NCI-H526 (cell line): ENCODE measurements around the gene PCDHGB2.
"Not testable (repeated sequence)": the region's sequence is repeated elsewhere in the genome, so short reads cannot be mapped to it uniquely, and the experiment has no call there.

Experiments
- DNase-seq, 2 experiments: peaks; one replicate each; lab custom pipeline; 2025; lab: John Stamatoyannopoulos, UW

Gene PCDHGB2

DNA sequence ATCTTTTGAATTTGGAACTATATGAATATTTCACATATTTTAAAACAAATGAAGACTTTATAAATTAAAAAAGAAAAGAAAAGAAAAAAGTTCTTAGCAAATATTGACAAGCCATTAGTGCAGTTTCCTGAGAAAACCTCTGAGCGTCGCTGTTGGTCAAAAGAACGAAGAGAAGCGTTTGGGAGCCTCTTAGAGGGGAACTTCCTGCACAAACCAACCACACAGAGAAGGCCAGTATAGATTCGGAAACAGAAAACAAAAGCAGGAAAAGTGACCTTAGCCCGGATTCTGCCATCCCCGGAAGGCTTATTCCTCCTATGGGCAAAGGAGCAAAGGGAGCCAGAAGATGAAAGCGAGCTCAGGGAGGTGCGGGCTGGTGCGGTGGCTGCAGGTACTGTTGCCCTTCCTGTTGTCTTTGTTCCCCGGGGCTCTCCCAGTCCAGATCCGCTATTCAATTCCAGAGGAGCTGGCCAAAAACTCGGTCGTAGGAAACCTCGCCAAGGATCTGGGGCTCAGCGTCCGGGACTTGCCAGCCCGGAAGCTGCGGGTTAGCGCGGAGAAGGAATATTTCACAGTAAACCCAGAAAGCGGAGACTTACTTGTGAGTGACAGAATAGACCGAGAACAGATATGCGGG, at the start of gene PCDHGB2:
Gene PCDHGB2, plus strand, starts transcription at position 205 of the 637 bp plus-strand sequence. Its CDS starts 142 bp downstream, at position 347.
- DNase-seq = peak; percentile 2 to 49

DNA sequence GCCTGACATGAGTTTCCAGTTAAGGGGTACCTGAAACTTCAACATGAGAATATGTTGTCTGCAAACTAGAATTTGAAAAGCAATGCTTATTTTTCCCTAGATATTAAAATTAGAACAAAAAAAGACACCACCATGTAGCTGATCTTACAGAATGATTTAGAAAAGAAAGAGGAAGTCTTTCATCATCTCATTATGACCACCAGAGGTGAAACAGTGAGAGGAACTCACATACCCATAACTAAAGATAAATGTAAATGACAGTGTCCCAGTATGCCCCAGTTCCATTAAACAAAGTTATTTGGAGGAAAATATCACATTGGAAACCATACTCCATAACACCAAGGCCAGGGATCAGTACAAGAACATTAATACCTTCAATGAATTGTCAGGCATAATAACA, 46.1 kb upstream of the PCDHGB2 start:
- DNase-seq = no peak

DNA sequence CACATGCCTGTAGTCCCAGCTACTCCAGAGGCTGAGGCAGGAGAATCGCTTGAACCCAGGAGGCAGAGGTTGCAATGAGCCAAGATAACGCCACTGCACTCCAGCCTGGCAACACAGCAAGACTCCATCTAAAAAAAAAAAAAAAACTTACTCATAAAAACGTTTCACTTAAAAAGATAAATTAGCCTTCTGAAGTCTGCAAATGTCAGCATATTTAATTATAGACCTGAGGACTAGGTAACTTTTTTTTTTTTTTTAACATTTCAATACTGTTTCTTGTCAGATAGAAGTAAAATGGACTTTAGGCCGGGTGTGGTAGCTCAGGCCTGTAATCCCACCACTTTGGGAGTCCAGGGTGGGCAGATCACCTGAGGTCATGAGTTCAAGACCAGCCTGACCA, 42.8 kb upstream of the PCDHGB2 start:
- DNase-seq = not testable (repeated sequence)

DNA sequence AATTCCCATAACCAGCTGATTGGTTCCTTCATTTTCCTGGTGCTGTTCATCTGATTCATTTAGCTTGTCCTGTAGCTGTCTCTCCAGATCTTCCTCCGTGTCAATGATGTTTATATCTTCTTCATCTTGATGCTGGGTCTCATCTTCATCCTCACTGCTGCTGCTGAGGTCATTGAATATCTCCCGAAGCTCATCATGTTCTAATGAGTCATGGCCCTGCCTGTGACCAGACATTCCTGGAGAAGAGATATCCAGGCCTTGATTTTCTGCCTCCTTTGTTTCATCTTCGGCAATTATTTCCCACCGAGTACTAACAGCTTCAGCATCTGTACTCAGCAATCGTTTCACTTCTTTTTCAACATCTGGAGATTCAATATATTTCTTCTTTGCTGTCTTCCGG, 40.6 kb upstream of the PCDHGB2 start:
- DNase-seq = no peak

DNA sequence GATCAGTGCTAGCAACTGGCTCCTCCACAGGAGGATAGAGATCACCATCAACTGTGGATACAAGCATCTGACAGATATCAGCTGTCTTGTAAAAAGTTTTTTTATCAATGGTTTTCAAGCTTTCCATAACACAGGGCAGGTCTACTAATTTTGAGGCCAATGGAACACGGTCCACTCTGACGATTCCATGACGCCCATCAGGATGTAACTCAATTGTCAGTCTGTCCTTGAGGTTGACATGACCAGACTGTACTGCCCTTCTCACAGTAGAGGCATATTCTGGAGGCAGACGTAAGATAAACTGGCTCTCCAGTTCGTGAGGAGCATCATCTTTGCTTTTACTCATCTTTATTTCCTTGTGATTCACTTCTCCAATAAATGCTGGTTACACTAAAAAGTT, 40.1 kb upstream of the PCDHGB2 start:
- DNase-seq = no peak

DNA sequence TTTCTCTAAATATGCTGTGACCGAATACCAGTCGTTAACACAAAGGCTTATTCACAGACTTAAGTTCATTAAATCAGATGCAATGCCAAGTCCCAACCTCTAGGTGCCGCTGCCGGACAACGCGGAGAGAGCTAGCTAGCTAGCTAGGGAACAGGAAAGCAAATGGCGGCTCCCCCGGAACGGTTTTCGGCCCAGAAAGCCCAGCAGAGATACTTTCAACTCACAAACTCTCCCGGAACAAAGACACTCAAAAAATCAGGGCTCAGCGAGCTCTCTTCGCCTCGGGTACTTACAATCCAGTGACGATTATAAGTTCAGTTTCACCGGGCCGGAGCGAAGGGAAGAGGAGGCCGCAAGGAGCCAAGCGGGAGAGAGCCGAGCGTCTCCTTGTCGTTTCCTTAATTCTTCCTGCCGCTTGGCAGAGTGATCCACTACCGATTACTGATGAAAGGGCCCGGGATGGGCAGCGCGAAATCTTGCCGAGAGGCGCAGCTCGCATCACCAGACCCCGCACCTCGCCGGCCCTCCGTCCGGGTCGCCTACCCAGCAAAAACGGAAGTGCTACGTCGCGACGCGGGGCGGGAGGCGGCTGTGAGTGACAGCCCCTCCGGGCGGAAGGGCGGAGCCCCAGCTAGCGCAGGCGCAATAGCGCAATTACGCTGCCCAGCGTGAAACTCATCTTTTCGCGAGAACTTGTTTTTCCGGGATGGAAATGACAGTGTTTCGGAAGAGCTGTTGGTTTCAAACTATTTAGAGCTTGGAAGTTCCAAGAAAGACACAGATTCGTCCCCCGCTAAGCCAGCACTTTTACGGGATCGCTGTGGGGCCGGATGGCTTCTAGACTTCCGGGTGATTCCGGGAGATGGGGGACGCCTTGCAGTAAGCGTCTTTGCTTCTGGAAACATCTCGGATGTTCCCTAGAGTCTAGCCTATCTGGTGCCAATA, 39.3 kb upstream of the PCDHGB2 start, which contains the start of gene TAF7:
Gene TAF7, minus strand, starts transcription at position 560 of the 945 bp plus-strand sequence. CDS start 740 bp downstream, outside the sequence.
- DNase-seq = peak; percentile 86 to 94

DNA sequence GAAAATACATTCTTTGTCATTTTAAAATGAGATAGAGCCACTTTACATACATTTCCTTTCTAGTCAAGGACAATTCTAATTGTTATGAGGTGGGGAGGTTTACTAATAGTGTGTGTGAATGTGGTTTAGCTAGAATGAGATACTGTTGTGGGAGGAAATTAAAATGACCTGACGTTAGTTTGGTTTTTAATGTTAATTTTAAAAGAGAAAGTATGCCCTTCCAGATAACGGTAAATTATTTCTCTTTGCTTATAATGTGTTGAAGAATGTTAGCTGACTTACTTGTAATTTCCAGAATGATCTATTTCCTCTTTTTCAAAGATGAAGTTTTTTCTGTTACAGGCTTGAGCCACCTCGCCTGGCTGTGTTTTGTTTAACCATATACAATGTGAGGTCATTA, 37.5 kb upstream of the PCDHGB2 start:
- no peak for DNase-seq

DNA sequence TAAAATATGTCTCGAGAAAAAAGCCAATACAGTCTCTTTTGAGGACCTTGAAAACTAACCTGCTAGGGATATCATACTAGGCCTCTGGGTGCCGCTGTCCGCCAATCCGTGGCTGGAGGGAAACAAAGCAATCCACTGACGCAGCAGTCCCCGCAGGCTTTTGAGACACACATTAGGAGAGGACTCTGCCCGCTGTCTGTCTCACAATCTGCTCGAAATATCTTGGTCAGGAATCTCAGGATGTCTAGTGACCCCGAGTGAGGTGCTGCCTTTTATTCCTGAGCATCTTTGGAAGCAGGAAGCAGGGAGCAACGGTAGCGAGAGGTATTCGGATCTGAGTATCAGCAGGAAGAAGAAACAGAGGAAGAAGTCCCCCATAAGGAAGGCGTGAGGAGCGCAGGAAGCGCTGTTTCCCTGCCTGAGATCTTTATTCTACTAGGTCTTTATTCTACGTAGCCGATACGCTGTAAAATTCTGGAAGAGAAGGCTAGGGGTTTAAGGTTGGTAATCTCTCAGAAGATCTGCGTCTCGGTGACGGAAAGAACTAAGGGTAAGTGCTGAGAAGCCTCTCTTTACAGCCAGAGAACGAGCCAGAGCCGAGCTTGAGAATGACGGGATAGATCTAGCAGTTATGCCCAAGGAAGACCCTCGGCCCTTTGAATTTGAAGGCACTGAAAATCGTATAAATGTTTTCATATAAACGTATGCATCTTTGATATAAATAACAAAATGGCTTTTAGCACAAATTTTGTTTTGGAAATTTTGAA, 33.5 kb upstream of the PCDHGB2 start:
- DNase-seq = peak; percentile 13 to 76

DNA sequence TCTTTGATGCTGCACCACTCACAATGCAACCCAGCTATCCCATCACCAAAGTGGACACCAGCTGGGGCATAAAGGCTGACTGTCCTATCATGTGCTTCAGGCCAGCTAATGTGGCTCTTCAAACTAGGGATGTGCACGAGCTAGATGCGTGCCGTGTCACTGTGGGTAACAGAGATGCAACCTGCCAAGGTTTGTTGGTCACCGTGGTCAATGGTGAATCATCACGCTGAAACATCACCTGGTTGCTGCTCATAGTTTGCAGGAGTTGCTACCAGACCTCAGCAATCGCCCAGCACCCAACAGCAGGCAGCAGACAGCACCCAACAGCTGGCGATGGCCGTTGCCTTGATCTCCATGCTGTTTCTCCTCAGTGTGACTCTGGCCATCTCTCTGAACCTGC, 31.6 kb upstream of the PCDHGB2 start:
- no peak for DNase-seq

DNA sequence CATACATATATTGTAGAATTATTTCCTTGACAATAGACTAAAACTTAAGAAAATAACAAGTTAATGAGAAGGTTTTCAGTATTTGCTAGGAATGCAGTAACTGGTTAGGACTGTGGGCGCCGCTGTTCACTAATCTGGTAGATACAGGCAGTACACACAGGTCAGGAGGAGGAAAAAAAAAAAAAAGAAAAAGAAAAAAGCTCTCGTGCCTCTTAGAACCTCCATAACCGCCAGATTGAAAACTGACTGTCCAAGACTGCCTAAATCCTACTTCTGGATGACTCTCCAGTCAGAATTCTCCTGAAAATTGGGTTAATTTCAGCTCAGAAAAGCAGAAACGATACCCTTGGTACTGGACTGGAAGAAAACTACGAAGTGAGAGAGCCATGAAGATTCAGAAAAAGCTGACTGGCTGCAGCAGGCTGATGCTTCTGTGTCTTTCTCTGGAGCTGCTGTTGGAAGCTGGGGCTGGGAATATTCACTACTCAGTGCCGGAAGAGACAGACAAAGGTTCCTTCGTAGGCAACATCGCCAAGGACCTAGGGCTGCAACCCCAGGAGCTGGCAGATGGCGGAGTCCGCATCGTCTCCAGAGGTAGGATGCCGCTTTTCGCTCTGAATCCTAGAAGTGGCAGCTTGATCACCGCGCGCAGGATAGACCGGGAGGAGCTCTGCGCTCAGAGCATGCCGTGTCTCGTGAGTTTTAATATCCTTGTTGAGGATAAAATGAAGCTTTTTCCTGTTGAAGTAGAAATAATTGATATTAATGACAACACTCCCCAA, 29.3 kb upstream of the PCDHGB2 start, which contains the start of gene PCDHGA1:
Gene PCDHGA1, plus strand, starts transcription at position 216 of the 782 bp plus-strand sequence.
- peak; percentile 34 to 79 for DNase-seq

DNA sequence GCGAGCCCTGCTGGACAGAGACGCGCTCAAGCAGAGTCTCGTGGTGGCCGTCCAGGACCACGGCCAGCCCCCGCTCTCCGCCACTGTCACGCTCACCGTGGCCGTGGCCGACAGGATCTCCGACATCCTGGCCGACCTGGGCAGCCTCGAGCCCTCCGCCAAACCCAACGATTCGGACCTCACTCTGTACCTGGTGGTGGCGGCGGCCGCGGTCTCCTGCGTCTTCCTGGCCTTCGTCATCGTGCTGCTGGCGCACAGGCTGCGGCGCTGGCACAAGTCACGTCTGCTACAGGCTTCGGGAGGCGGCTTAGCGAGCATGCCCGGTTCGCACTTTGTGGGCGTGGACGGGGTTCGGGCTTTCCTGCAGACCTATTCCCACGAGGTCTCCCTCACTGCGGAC, 27.2 kb upstream of the PCDHGB2 start:
- DNase-seq = not testable (repeated sequence)

DNA sequence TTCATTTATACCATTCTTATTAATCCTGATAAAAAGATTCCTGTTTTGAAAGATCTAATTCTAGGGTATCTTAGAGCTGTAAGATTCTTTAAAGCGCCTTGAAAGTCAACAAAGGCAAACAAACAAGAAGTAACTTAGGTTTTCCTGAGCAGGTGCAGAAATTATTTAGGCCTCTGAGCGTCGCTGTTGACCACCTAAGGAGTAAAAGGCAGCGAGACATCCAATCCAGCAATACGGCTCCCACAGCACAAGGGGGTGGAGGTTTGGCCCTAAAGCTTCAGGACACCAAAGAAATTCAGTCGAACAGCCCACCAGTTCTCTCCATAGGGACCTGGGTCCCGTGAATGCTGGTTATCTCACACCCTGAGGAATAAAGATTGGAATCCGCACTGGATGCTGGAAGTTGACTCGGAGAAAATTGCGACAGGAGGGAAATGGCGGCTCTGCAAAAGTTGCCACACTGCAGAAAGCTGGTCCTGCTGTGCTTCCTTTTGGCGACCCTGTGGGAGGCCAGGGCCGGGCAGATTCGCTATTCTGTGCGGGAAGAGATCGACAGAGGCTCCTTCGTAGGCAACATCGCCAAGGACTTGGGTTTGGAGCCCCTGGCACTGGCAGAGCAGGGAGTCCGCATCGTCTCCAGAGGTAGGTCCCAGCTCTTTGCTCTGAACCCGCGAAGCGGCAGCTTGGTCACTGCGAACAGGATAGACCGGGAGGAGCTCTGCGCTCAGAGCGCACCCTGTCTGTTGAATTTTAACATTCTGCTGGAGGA, 21.1 kb upstream of the PCDHGB2 start, which contains the start of gene PCDHGA2:
Gene PCDHGA2, plus strand, starts transcription at position 223 of the 769 bp plus-strand sequence.
- DNase-seq = peak; percentile 11 to 42

DNA sequence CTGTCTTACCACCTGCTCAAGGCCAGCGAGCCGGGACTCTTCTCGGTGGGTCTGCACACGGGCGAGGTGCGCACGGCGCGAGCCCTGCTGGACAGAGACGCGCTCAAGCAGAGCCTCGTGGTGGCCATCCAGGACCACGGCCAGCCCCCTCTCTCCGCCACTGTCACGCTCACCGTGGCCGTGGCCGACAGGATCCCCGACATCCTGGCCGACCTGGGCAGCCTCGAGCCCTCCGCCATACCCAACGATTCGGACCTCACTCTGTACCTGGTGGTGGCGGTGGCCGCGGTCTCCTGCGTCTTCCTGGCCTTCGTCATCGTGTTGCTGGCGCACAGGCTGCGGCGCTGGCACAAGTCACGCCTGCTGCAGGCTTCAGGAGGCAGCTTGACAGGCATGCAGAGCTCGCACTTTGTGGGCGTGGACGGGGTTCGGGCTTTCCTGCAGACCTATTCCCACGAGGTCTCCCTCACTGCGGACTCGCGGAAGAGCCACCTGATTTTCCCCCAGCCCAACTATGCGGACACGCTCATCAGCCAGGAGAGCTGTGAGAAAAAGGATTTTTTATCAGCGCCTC, 18.9 kb upstream of the PCDHGB2 start:
- DNase-seq = not testable (repeated sequence)

DNA sequence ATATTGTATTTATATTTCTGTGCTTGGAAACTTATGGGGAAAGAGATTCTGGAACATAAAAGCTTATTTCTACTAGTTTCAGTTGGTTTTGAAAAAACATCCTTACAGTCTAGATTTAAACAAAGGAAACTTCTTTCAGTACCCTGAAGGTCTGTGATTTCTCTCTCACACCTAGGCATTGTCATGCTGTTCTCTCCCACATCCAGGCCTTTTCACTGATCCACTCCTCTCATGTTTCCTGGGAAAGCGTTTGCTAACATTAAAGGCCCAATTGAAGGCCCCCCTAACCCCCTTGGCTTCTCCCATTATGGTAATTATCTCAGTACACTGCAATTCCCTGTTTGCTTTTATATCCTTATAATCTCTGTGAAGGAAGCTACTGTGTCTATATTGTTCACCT, 17.0 kb upstream of the PCDHGB2 start:
- DNase-seq = no peak

DNA sequence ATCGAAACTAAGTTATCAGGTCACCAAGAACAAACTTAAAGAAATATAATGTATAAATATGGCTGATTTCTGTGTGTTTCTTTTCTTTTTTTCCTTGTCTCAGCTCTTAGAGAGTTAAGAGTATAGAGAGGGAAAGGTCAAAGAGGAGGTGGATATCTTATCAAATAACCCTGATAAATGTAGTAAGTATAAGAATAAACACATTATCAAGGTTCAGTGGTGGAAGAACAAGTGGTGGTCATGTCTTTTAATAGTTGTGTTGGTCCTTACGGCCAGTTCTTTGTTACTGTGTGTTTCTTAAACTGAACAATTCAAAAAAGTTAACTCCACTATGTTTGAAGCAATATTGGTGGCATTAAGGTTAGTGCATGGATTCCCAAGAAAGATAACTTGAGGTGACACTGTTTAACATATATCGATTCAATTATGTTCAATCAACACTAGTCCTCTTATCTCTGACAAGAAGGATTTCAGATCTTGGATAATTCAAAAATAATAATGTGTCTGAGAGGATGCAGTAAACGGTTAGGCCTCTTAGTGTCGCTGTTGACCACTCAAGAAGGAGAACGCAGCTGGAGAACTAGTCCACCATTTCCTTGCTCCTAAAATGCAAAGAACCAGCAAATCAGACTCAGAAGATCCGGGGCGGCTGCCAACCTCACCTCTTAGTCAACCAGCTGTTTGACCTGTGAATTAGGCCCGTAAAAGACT, 16.4 kb upstream of the PCDHGB2 start, which contains the start of gene PCDHGA3:
Gene PCDHGA3, plus strand, starts transcription at position 588 of the 711 bp plus-strand sequence. CDS start 205 bp downstream, outside the sequence.
- peak in 1 of 2 experiments; percentile 15 for DNase-seq

DNA sequence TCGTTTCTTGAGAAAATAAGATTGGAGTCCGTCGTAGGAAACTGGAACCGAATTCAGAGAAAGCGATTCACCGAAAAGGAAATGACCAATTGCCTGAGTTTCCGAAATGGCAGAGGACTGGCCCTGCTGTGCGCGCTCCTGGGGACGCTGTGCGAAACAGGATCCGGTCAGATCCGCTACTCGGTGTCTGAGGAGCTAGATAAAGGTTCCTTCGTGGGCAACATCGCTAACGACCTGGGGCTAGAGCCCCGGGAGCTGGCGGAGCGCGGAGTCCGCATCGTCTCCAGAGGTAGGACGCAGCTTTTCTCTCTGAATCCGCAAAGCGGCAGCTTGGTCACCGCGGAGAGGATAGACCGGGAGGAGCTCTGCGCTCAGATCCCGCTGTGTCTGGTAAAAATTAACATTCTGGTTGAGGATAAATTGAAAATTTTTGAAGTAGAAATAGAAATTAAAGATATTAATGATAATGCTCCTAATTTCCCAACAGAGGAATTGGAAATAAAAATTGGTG, 15.8 kb upstream of the PCDHGB2 start:
- no peak for DNase-seq

DNA sequence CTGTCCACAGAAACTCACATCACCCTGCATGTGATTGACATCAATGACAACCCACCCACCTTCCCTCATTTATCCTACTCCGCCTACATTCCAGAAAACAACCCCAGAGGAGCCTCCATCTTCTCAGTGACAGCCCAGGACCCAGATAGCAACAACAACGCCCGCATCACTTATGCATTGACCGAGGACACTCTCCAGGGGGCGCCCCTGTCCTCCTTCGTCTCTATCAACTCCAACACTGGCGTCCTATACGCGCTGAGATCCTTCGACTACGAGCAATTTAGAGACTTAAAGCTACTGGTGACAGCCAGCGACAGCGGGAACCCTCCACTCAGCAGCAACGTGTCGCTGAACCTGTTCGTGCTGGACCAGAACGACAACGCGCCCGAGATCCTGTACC, 14.5 kb upstream of the PCDHGB2 start:
- no peak for DNase-seq

DNA sequence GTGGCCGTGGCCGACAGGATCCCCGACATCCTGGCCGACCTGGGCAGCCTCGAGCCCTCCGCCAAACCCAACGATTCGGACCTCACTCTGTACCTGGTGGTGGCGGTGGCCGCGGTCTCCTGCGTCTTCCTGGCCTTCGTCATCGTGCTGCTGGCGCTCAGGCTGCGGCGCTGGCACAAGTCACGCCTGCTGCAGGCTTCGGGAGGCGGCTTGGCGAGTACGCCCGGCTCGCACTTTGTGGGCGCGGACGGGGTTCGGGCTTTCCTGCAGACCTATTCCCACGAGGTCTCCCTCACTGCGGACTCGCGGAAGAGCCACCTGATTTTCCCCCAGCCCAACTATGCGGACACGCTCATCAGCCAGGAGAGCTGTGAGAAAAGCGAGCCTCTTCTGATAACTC, 13.8 kb upstream of the PCDHGB2 start:
- not testable (repeated sequence) for DNase-seq
